Upper lobe of left lung (tissue), 4 donors: ENCODE data around the gene KIF15.

Experiments used
- POLR2A ChIP-seq, 4 donors: fragments of 450-650 bp; IDR thresholded peaks; one replicate each; pipeline ENCODE4 v1.5.1; 2016 to 2017; ENCODE audit warnings: antibody characterized with exemption in 4 of 4, mild to moderate bottlenecking in 2 of 4
- TF ChIP-seq, protein P1 (sequence below), 6 experiments: fragments of 450-650 bp in 4 of 6; fragments of 200-600 bp in 2 of 6; sonication (generic) in 2 of 6; IDR thresholded peaks; one replicate each; pipeline ENCODE4 v1.5.1; 2016 to 2019; ENCODE audit warnings: antibody characterized with exemption in 6 of 6

DNA sequence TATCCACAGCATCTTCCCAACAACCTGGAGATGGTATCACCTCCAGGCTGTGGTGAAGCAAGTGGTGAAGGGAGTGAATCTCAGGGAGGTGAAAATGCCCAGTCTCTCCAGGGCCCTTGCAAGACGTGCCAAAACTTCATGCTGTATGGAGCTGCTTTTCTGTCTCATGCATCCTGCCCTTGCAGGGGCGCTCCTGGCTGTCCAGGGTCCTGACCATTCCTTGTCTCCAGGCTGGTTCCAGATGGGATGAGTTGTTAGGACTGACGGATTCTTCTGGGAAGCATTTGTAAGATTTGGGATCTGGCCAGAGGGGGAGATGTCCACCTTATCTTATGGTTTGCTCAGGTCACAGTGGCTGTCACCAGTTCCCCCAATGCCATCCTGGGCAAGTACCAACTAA lies 128.7 kb downstream of the KIF15 start:
- TF ChIP-seq POLR2A (IDR thresholded peaks at IDR 0.05), result no peak
- TF ChIP-seq, protein P1, sequence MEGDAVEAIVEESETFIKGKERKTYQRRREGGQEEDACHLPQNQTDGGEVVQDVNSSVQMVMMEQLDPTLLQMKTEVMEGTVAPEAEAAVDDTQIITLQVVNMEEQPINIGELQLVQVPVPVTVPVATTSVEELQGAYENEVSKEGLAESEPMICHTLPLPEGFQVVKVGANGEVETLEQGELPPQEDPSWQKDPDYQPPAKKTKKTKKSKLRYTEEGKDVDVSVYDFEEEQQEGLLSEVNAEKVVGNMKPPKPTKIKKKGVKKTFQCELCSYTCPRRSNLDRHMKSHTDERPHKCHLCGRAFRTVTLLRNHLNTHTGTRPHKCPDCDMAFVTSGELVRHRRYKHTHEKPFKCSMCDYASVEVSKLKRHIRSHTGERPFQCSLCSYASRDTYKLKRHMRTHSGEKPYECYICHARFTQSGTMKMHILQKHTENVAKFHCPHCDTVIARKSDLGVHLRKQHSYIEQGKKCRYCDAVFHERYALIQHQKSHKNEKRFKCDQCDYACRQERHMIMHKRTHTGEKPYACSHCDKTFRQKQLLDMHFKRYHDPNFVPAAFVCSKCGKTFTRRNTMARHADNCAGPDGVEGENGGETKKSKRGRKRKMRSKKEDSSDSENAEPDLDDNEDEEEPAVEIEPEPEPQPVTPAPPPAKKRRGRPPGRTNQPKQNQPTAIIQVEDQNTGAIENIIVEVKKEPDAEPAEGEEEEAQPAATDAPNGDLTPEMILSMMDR (IDR thresholded peaks at IDR 0.05), result no peak
